ENCODE results near the gene HVCN1.
"Not testable (repeated sequence)": the region's sequence is repeated elsewhere in the genome, so short reads cannot be mapped to it uniquely, and the experiment has no call there.

Gene HVCN1

GRCh38 chr12:110654238-110654637 lies 34.7 kb downstream of the HVCN1 start:
- not testable (repeated sequence) for H3K4me1 ChIP-seq (ENCODE audit: control insufficient read depth in 1 of 2, insufficient read depth in 2 of 2, low read length in 2 of 2); DNase-seq; H3K36me3 ChIP-seq (ENCODE audit: control insufficient read depth in 1 of 2, insufficient read depth in 2 of 2, low read length in 2 of 2); H3K4ac ChIP-seq (ENCODE audit: low read depth, low read length); H4K8ac ChIP-seq (ENCODE audit: low read depth, low read length); H3K27ac ChIP-seq (ENCODE audit: low read depth, low read length); H3K14ac ChIP-seq (ENCODE audit: low read length); H3K9me3 ChIP-seq (ENCODE audit: insufficient read depth, low read depth, low read length); H2AFZ ChIP-seq (ENCODE audit: insufficient read depth, low read length, poor library complexity); H2BK120ac ChIP-seq (ENCODE audit: insufficient read depth, low read length, poor library complexity); H3K18ac ChIP-seq (ENCODE audit: low read length); H2AK5ac ChIP-seq (ENCODE audit: low read length); H4K12ac ChIP-seq (ENCODE audit: low read depth, low read length); H2BK12ac ChIP-seq (ENCODE audit: low read length); H3K4me2 ChIP-seq (ENCODE audit: low read length); H3K23ac ChIP-seq (ENCODE audit: low read length); H3K4me3 ChIP-seq (ENCODE audit: low read depth, low read length); H3K27me3 ChIP-seq (ENCODE audit: insufficient read depth, low read length); H3K9ac ChIP-seq (ENCODE audit: low read length); H4K91ac ChIP-seq (ENCODE audit: low read depth, low read length); H3K79me2 ChIP-seq (ENCODE audit: control insufficient read depth, insufficient read depth, low read length, poor library complexity); H3K79me1 ChIP-seq (ENCODE audit: low read length); H2BK5ac ChIP-seq (ENCODE audit: low read depth, low read length, poor library complexity)
- no CpG with 5 or more reads among the region's 10 CpGs for WGBS (ENCODE audit: extremely low coverage, insufficient coverage, insufficient read length)

GRCh38 chr12:110649341-110649847 lies 39.5 kb downstream of the HVCN1 start:
- no peak for DNase-seq
- no CpG with 5 or more reads among the region's 11 CpGs for WGBS (ENCODE audit: extremely low coverage, insufficient coverage, insufficient read length)

DNA sequence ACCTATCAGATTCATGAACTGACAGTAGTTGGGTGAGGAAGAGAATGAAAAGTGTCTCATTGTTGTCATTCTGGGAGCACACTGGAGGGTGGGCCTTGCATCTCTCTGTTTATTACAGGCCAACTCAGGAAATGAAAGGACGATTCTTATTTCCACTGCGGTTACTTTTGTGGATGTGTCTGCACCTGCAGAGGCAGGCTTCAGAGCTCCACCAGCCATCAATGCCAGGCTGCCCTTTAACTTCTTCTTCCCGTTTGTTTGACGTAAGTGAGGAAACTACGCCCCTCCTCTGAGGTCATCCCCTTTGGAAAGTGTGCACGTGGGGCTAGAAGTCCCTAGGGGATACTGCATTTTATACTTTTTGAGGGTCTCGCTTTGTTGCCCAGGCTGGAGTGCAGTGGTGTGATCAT lies 41.3 kb downstream of the HVCN1 start:
- no peak overlapping the region for H3K9ac ChIP-seq (ENCODE audit: low read length)
- H4K12ac ChIP-seq (ENCODE audit: low read depth, low read length) = no peak overlapping the region
- H3K18ac ChIP-seq (ENCODE audit: low read length) = no peak overlapping the region
- H3K14ac ChIP-seq (ENCODE audit: low read length) = no peak overlapping the region
- no peaks in the 10 kb centered on the region for H3K36me3 ChIP-seq (ENCODE audit: control insufficient read depth in 1 of 2, insufficient read depth in 2 of 2, low read length in 2 of 2)
- no peak for DNase-seq
- H3K4me2 ChIP-seq (ENCODE audit: low read length) = no peak overlapping the region
- WGBS (ENCODE audit: extremely low coverage, insufficient coverage, insufficient read length) = no CpG with 5 or more reads among the region's 7 CpGs
- no peaks in the 10 kb centered on the region for H3K79me2 ChIP-seq (ENCODE audit: control insufficient read depth, insufficient read depth, low read length, poor library complexity)
- no peak overlapping the region for H4K8ac ChIP-seq (ENCODE audit: low read depth, low read length)
- no peaks in the 10 kb centered on the region for H3K4me1 ChIP-seq (ENCODE audit: control insufficient read depth in 1 of 2, insufficient read depth in 2 of 2, low read length in 2 of 2)
- H3K4me3 ChIP-seq (ENCODE audit: low read depth, low read length) = no peak overlapping the region
- H2BK12ac ChIP-seq (ENCODE audit: low read length) = no peak overlapping the region
- H3K4ac ChIP-seq (ENCODE audit: low read depth, low read length) = no peak overlapping the region
- H4K91ac ChIP-seq (ENCODE audit: low read depth, low read length) = no peak overlapping the region
- peaks cover 1% of the 10 kb centered on the region for H3K9me3 ChIP-seq (ENCODE audit: insufficient read depth, low read depth, low read length)
- H2BK120ac ChIP-seq (ENCODE audit: insufficient read depth, low read length, poor library complexity) = no peak overlapping the region
- no peak overlapping the region for H3K23ac ChIP-seq (ENCODE audit: low read length)
- H3K27me3 ChIP-seq (ENCODE audit: insufficient read depth, low read length) = no peaks in the 10 kb centered on the region
- H3K79me1 ChIP-seq (ENCODE audit: low read length) = no peaks in the 10 kb centered on the region
- H2AK5ac ChIP-seq (ENCODE audit: low read length) = no peak overlapping the region
- H2BK5ac ChIP-seq (ENCODE audit: low read depth, low read length, poor library complexity) = no peak overlapping the region
- no peak overlapping the region for H3K27ac ChIP-seq (ENCODE audit: low read depth, low read length)
- H2AFZ ChIP-seq (ENCODE audit: insufficient read depth, low read length, poor library complexity) = no peak overlapping the region

More at GRCh38 chr12:110649341-110649847, 39.5 kb downstream of the HVCN1 start:
- Histone ChIP-seq H3K4me3 (ENCODE audit: low read depth, low read length) (no peak overlapping the region), H4K91ac (ENCODE audit: low read depth, low read length) (no peak overlapping the region), H2BK12ac (ENCODE audit: low read length) (no peak overlapping the region), H2BK120ac (ENCODE audit: insufficient read depth, low read length, poor library complexity) (no peak overlapping the region), H3K18ac (ENCODE audit: low read length) (no peak overlapping the region), H3K9ac (ENCODE audit: low read length) (no peak overlapping the region), H3K14ac (ENCODE audit: low read length) (no peak overlapping the region), H3K27me3 (ENCODE audit: insufficient read depth, low read length) (no peaks in the 10 kb centered on the region), H3K36me3 (ENCODE audit: control insufficient read depth in 1 of 2, insufficient read depth in 2 of 2, low read length in 2 of 2) (no peaks in the 10 kb centered on the region), H3K79me1 (ENCODE audit: low read length) (no peaks in the 10 kb centered on the region), H4K8ac (ENCODE audit: low read depth, low read length) (no peak overlapping the region), H3K4ac (ENCODE audit: low read depth, low read length) (no peak overlapping the region), H3K4me1 (ENCODE audit: control insufficient read depth in 1 of 2, insufficient read depth in 2 of 2, low read length in 2 of 2) (no peaks in the 10 kb centered on the region), H3K79me2 (ENCODE audit: control insufficient read depth, insufficient read depth, low read length, poor library complexity) (no peaks in the 10 kb centered on the region), H2BK5ac (ENCODE audit: low read depth, low read length, poor library complexity) (no peak overlapping the region), H4K12ac (ENCODE audit: low read depth, low read length) (no peak overlapping the region), H3K23ac (ENCODE audit: low read length) (no peak overlapping the region), H2AK5ac (ENCODE audit: low read length) (no peak overlapping the region), H3K4me2 (ENCODE audit: low read length) (no peak overlapping the region), H2AFZ (ENCODE audit: insufficient read depth, low read length, poor library complexity) (no peak overlapping the region), H3K9me3 (ENCODE audit: insufficient read depth, low read depth, low read length) (peaks cover 1% of the 10 kb centered on the region), H3K27ac (ENCODE audit: low read depth, low read length) (no peak overlapping the region)

GRCh38 chr12:110641521-110641920 lies 47.4 kb downstream of the HVCN1 start:
- Histone ChIP-seq H3K4ac (ENCODE audit: low read depth, low read length) (no peak overlapping the region), H2BK120ac (ENCODE audit: insufficient read depth, low read length, poor library complexity) (no peak overlapping the region), H3K36me3 (ENCODE audit: control insufficient read depth in 1 of 2, insufficient read depth in 2 of 2, low read length in 2 of 2) (no peaks in the 10 kb centered on the region), H4K8ac (ENCODE audit: low read depth, low read length) (no peak overlapping the region), H3K4me1 (ENCODE audit: control insufficient read depth in 1 of 2, insufficient read depth in 2 of 2, low read length in 2 of 2) (peaks cover 0 to 4% of the 10 kb centered on the region in 2 experiments), H3K4me2 (ENCODE audit: low read length) (no peak overlapping the region), H3K79me1 (ENCODE audit: low read length) (no peaks in the 10 kb centered on the region), H3K4me3 (ENCODE audit: low read depth, low read length) (no peak overlapping the region), H3K9ac (ENCODE audit: low read length) (no peak overlapping the region), H3K23ac (ENCODE audit: low read length) (no peak overlapping the region), H2BK5ac (ENCODE audit: low read depth, low read length, poor library complexity) (no peak overlapping the region), H3K14ac (ENCODE audit: low read length) (no peak overlapping the region), H4K91ac (ENCODE audit: low read depth, low read length) (no peak overlapping the region), H3K27ac (ENCODE audit: low read depth, low read length) (no peak overlapping the region), H2BK12ac (ENCODE audit: low read length) (no peak overlapping the region), H3K27me3 (ENCODE audit: insufficient read depth, low read length) (no peaks in the 10 kb centered on the region), H2AFZ (ENCODE audit: insufficient read depth, low read length, poor library complexity) (no peak overlapping the region), H4K12ac (ENCODE audit: low read depth, low read length) (no peak overlapping the region), H3K18ac (ENCODE audit: low read length) (no peak overlapping the region), H2AK5ac (ENCODE audit: low read length) (no peak overlapping the region), H3K79me2 (ENCODE audit: control insufficient read depth, insufficient read depth, low read length, poor library complexity) (no peaks in the 10 kb centered on the region), H3K9me3 (ENCODE audit: insufficient read depth, low read depth, low read length) (peaks cover 4% of the 10 kb centered on the region)
- no peak for DNase-seq
- no CpG with 5 or more reads among the region's 7 CpGs for WGBS (ENCODE audit: extremely low coverage, insufficient coverage, insufficient read length)
